Panc1 (cell line): ENCODE data around the gene ETFDH.

Experiments used
- TCF7L2 ChIP-seq: IDR thresholded peaks from 2 replicates; pipeline ENCODE4 v1.6.1; 2011; ENCODE audit warnings: mild to moderate bottlenecking, low read depth, low read length, inconsistent platforms
- TF ChIP-seq, protein P1 (sequence below), 2 experiments: IDR thresholded peaks; 2 replicates each; pipeline ENCODE4 v1.6.1; 2011 to 2012; ENCODE audit warnings: low read depth in 2 of 2, control low read depth in 1 of 2, low read length in 1 of 2, mild to moderate bottlenecking in 1 of 2, moderate library complexity in 1 of 2; ENCODE audit not compliant: insufficient read depth in 1 of 2
- TF ChIP-seq, protein P2 (sequence below): fragments of 450-650 bp; IDR thresholded peaks from 2 replicates; pipeline ENCODE4 v1.5.1; 2017; ENCODE audit warnings: mild to moderate bottlenecking

DNA sequence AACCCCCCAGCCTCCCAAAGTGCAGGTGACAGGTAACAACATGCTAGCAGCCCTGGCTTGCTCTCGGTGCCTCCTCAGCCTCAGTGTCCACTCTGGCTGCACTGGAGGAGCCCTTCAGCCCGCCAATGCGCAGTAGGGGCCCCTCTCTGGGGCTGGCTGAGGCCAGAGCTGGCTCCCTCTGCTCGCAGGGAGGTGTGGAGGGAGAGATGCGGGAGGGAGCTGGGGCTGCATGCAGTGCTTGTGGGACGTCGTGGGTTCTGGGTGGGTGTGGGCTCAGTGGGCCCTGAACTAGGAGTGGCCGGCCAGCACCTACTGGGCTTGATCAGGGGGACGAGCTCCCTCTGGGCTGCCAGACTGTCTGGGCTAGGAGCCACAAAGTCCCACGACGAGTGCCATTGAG lies 14.8 kb upstream of the ETFDH start:
- TF ChIP-seq, protein P1, sequence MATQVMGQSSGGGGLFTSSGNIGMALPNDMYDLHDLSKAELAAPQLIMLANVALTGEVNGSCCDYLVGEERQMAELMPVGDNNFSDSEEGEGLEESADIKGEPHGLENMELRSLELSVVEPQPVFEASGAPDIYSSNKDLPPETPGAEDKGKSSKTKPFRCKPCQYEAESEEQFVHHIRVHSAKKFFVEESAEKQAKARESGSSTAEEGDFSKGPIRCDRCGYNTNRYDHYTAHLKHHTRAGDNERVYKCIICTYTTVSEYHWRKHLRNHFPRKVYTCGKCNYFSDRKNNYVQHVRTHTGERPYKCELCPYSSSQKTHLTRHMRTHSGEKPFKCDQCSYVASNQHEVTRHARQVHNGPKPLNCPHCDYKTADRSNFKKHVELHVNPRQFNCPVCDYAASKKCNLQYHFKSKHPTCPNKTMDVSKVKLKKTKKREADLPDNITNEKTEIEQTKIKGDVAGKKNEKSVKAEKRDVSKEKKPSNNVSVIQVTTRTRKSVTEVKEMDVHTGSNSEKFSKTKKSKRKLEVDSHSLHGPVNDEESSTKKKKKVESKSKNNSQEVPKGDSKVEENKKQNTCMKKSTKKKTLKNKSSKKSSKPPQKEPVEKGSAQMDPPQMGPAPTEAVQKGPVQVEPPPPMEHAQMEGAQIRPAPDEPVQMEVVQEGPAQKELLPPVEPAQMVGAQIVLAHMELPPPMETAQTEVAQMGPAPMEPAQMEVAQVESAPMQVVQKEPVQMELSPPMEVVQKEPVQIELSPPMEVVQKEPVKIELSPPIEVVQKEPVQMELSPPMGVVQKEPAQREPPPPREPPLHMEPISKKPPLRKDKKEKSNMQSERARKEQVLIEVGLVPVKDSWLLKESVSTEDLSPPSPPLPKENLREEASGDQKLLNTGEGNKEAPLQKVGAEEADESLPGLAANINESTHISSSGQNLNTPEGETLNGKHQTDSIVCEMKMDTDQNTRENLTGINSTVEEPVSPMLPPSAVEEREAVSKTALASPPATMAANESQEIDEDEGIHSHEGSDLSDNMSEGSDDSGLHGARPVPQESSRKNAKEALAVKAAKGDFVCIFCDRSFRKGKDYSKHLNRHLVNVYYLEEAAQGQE (IDR thresholded peaks at IDR 0.05; ENCODE audit: insufficient read depth in 1 of 2, low read depth in 2 of 2, low read length in 1 of 2) = no peak
- TF ChIP-seq, protein P2, sequence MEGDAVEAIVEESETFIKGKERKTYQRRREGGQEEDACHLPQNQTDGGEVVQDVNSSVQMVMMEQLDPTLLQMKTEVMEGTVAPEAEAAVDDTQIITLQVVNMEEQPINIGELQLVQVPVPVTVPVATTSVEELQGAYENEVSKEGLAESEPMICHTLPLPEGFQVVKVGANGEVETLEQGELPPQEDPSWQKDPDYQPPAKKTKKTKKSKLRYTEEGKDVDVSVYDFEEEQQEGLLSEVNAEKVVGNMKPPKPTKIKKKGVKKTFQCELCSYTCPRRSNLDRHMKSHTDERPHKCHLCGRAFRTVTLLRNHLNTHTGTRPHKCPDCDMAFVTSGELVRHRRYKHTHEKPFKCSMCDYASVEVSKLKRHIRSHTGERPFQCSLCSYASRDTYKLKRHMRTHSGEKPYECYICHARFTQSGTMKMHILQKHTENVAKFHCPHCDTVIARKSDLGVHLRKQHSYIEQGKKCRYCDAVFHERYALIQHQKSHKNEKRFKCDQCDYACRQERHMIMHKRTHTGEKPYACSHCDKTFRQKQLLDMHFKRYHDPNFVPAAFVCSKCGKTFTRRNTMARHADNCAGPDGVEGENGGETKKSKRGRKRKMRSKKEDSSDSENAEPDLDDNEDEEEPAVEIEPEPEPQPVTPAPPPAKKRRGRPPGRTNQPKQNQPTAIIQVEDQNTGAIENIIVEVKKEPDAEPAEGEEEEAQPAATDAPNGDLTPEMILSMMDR = no peak
- no peak for TF ChIP-seq TCF7L2
